Measurements from ENCODE around the gene UBE2D1. TPM values are rescaled to one million over a fixed set of nuclear protein-coding genes. Genes with fewer than 3 reads are reported as not detected.
"Not testable (repeated sequence)": the region's sequence is repeated elsewhere in the genome, so short reads cannot be mapped to it uniquely, and the experiment has no call there.

UBE2D1 gene
- total RNA-seq, 1 donor from 2014 or later = 11.0 TPM

DNA sequence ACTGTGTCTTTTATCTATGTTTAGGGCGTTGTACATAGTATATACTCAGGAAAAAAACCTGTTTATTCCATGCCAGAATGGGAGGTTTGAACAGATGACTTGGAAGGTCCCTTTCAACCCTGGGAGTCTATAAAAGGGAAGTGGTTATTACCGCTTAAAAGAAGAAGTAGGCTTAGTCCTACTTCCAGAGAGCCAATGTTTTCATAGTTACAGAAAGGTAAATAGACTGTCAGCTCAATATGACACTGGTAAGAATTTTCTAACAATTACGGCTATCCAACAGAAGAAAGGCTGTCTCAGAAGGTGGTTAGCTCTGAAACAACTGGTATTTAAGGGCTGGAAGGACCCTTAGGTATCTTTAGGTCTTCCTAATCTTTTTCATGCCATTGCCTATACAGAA is 49.3 kb downstream of the UBE2D1 start:
- no peak for DNase-seq (ENCODE audit: low spot score)

DNA sequence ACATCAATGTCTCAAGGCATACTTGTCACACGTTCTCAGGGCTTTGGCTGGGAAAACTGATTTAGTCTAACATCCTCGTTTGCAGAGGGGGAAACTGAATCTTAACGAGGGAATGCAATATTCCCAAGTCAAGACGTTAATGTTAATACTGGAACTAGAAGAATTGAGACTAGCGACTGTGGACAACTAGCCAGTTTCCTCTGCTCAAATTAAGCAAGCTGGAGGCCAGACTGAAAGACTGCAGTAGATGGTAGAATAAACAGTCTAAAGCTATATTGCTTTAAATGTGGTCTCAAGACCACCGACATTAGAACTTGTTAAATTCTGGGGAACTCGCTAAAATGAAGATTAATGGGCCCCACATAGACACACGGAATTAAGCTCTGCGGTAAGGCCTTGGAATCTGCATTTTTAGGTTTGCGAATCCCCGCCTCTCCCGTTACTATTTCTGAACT is 49.8 kb downstream of the UBE2D1 start:
- no peak for DNase-seq (ENCODE audit: low spot score)

DNA sequence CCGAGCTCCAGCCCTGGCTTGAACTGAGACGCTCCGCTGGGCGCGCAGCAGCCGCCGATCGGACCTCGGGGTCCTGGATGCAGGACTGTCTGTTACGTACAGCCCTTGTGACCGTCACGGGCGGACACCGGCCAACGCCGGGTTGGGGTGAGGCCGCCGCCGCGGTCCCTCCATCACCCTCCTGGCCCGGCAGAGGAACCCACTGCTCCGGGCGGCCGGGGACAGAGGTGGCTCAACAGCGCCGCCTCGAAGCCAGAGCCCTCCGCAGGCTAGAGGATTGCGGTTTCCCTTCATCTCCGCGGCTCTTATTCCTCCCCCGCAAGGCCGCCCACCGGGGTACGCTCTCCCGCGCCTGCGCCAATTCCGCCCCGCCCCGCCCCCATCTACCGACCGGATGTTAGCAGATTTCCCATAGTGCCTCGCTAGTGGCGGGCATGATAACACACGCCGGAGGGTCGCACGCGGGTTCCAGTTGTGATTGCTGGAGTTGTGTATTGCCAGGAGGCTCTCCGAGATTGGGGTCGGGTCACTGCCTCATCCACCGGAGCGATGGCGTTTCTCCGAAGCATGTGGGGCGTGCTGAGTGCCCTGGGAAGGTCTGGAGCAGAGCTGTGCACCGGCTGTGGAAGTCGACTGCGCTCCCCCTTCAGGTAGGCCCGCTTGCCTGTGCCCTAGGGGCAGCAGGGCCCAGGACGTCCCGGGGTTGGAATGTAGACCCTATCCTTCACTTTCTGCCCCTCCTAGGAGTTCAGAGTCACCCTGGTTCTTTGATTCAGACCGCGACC is 50.4 kb downstream of the UBE2D1 start, which contains the start of gene TFAM:
TFAM (plus strand) TSS at position 412 of the 785 bp plus-strand sequence; CDS start at position 550, 138 bp downstream.
- peak; percentile 97 for DNase-seq (ENCODE audit: low spot score)

DNA sequence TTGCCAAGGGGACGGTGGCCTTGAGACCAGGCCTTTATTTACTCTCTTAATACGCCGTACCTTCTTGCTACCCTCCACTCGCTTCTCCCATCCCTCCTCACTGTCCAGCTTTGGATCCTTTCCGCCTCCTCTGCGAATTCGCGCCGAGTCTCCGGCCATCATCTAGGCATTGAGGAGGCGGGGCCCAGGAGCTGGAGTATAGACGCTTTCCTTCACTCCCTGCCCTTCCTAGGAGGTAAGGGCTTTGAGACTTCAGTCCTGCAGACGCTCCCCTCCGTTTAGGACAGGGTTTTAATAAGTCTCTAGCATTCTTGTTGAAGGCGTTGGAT is 50.9 kb downstream of the UBE2D1 start:
- no peak for DNase-seq (ENCODE audit: low spot score)

DNA sequence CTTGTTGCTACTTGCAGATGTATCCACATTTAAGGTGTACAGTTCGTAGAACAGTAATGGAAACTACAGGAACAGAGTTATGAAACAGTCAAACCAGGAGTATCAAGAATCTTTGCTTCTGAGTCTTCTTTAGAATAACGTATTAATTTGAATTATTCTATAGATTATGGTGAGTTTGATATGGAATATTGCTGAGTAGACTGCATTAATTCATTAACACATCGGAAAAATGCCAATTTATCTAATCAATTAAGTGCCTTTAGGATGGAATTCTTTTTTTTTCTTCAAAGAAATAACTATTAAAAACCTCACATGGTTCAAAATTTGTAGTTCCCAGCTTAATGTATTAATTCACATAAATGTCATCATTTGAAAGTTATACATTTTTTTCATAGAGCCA is 54.2 kb downstream of the UBE2D1 start:
- DNase-seq (ENCODE audit: low spot score) = no peak

DNA sequence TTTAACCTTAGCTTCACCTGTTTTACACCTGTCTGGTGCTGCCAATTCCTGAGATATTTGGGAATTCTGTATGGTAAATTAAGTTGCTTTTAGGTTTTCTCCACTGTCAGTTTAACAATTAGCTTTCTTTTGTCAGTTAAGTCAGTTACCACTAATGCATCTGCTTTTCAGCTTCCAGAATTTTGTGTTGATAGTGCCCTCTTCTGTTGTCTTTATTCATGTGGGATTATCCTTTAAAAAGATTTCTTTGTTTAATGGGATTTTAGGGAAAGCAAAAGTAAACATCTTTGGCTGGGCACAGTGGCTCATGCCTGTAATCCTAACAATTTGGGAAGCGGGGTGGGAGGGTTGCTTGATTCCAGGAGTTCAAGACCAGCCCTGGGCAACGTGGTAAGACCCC is 58.5 kb downstream of the UBE2D1 start:
- DNase-seq (ENCODE audit: low spot score) = no peak

DNA sequence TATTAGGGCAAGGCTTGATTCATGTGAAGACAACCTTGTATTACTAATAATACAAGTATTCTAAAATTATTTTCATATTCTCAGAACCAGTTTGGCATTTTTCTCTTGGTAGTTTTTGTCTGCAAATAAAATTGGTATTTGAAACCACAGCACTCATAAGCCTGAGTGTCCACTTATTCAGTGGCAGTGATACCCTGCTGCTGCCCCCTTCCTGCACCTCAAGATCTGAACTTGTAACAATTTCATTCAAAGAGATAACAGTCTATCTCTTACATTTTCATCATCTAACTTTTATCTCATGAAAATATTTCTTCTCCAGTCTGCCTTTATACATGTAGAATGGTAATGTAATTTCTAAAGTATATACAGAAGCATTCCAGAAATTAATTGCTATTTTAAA is 59.7 kb downstream of the UBE2D1 start:
- DNase-seq (ENCODE audit: low spot score) = no peak

DNA sequence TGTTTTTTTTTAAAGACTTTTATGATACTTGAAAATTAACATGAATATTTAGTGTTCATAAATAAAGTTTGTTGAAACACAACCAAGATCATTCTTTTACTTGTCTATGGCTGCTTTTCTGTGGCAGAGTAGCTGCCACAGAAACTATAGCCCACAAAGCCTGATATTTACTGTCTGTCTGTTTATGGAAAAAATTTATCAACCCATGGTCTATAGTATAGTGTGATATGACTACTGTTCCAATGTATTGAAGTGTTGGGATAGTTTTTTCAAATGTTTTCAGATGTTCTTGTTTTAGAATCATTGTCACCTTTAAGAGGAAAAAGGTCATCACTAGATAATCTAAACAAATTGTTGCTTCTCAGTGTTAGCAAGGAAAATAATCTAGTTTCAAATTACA is 61.3 kb downstream of the UBE2D1 start:
- DNase-seq (ENCODE audit: low spot score) = no peak

DNA sequence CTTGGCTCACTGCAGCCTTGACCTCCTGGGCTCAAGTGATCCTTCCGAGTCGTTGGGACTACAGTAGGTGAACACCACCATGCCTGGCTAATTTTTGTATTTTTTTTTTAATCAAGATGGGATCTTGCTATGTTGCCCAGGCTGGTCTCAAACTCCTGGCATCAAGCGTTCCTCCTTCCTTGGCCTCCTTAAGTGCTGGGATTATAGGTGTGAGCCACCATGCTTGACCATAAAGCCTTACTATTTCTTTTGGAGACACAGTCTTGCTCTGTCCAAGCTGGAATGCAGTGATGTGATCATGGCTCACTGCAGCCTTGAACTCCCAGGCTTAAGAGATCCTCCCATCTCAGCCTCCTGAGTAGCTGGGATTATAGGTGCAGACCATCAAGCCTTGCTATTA is 63.0 kb downstream of the UBE2D1 start:
- no peak for DNase-seq (ENCODE audit: low spot score)

DNA sequence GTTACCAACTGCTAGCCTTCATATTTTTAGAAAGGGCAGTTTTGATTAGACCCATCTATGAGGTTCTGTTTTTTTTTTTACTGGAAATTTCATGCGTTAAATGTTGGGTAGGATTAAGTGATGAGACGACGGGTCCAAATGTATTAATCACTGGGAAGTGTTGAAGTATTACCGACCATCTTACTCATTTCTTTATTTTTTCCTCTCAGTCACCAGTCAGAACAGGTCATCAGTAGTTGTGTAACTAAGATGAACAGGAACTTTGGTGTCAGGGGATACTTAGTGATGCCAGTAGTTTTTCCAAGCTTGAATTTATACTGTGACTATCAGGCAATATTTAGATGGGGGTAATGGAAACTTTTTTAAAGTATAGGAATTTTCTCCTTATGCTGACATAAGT is 64.6 kb downstream of the UBE2D1 start:
- DNase-seq (ENCODE audit: low spot score) = no peak

DNA sequence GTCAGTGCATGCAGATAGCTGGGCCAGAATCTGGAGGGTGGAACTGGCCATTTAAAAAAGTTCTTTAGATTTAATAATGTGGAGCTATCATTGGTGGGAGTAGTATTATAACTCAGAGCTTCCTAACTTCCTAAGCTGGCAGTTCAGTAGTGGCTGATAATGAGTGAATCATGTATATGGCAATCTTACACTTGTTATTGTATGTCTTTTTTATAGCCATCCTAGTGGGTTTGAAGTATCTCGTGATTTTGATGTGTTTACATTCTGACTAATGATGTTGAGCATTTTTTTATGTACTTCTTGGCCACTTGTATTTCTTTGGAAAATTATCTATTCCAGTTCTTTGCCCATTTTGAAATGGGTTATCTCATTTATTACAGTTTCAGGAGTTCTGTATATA is 65.8 kb downstream of the UBE2D1 start:
- DNase-seq (ENCODE audit: low spot score) = no peak

DNA sequence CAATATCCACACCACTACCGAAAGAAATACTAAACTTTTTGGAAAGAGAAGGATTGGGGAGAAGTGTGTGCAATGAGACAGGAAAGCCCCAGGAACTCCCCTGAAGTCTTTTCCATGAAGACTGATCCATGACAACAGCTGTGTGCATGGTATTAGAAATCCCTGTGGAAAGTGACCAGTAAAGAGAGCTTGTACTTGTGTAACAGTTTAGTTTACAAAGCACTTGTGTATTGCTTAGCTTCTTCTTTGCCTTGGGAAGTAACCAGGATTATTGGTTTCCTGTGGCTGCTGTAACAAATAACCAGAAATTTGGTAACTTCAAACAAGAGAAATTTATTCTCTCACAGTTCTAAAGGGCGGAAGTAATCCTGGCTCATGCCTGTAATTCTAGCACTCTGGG is 69.2 kb downstream of the UBE2D1 start:
- no peak for DNase-seq (ENCODE audit: low spot score)

DNA sequence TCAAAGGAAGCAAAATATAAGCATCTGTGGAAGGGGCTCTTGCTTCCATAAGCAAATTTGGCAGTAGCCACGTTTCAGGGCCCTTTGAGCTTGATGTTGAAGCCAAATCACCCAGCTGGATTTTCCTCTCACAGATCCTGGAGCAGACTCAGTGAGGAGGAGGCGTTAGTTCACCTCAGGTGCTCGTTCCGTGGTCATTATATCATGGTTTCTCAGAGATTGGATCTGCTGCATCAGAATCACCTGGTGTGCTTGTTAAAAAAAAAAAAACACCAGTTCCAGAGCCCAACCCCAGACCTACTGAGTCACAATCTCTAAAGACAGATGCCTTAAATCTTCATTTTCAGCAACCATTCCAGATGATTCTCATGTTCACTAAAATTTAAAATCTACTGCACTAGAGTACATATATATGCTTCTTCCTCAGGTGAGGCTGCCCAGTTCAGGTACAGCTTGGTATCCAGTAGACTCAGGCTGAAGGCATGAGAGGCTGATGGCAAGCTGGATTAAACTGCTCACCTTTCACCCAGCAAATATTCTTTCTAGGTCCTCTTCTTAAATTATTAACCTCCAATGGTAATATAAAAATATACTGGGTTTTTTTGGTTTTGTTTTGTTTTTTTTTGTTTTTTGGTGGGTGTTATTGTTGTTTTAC is 75.3 kb downstream of the UBE2D1 start:
- no peak for DNase-seq (ENCODE audit: low spot score)

DNA sequence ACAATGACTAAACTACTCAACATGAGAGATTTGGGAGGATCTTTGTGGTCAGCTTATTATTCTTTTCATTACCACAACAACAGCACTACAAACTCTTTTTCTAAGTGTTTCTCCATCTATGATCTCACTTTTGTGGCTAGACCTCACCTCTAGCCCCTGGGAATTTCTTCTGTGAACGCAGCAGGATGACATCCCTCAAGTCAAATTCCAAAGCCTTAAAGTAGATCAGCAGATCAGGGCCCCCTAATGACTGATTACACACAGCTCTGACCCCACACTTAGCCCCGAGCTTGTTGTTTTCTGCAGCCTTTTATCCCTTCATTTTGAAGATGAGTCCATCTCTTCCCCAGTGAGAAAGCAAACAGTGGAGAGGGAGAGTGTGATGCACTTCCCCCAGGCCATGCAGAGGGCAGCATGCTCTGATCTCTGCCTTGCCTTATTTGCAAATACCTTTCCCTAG is 77.7 kb downstream of the UBE2D1 start:
- no peak for DNase-seq (ENCODE audit: low spot score)

DNA sequence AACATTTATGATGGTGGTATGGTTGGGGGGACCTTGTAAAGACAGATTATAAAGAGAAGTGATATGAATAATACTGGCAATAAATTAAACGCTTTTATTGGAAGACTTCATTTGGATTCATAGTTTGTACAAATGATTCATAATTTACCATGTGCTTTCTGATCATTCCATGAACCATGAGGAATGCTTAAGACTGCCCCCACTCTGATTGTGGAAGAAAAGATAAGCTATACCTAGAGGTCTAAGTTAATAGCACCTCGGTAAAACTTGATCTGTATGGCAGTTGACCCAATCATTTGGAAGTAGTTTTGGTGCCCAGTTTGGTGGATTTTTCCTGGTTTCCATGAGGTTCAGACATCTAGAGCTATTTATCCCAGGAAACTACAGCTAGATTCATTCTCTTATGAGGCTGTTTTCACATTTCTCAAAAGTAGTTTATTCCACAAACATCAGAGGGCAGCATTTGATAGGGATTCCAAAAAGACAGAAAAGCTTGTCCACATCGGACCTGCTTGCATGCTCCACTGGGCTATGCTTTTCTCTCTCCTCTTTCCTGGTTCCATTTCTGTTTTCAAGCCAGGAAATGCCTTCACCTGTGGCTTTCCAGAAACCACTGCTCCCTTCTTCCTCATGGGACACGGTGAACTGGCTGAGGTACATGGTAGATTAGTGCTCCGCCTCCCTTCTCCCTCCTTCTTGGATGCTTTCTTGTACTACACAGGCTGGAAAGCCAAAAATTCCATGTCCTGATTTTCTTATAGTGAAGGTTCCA is 79.7 kb downstream of the UBE2D1 start:
- DNase-seq (ENCODE audit: low spot score) = no peak

DNA sequence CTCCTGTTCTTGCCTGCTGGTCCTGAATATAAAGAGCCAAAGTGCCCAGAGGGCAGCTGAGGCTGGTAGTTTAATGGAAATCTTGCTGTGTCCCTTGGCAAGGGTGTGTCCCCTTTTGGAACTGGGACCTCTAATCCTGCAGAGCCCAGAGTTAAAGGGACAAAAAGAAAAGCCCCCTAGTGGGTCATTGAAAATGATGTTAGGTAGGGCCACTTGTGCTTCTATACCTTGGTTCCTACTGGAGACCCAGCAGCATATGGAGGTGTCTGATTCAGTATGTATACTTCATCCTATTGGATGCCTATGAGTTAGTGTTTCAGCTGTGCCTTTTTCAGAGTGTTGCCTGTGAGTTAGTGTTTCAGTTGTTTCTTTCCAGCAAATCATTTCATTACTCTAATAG is 81.0 kb downstream of the UBE2D1 start:
- DNase-seq (ENCODE audit: low spot score) = no peak

DNA sequence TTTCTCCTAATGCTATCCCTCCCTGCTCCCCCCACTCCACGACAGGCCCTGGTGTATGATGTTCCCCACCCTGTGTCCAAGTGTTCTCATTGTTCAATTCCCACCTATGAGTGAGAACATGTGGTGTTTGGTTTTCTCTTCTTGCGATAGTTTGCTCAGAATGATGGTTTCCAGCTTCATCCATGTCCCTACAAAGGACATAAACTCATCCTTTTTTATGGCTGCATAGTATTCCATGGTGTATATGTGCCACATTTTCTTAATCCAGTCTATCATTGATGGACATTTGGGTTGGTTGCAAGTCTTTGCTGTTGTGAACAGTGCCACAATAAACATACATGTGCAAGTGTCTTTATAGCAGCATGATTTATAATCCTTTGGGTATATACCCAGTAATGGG is 83.1 kb downstream of the UBE2D1 start:
- not testable (repeated sequence) for DNase-seq (ENCODE audit: low spot score)

Other genes starting within 250 kb of the UBE2D1 start
- gene IPMK, start 67.1 kb upstream of the UBE2D1 start, total RNA-seq = 6.4 TPM
- gene CISD1, start 65.8 kb upstream of the UBE2D1 start, total RNA-seq = 34.2 TPM
- 29.8 TPM for gene TFAM, start 50.4 kb downstream of the UBE2D1 start, total RNA-seq
- gene BICC1, start 177.9 kb downstream of the UBE2D1 start, total RNA-seq = 5.1 TPM

All from mucosa of gallbladder (tissue), 1 donor.